ENCODE data around the gene FIBCD1. TPM values are rescaled to one million over a fixed set of nuclear protein-coding genes. Genes with fewer than 3 reads are reported as not detected.

Gene FIBCD1
- total RNA-seq, 1 experiment from 2014 or later = 7.1 TPM

DNA sequence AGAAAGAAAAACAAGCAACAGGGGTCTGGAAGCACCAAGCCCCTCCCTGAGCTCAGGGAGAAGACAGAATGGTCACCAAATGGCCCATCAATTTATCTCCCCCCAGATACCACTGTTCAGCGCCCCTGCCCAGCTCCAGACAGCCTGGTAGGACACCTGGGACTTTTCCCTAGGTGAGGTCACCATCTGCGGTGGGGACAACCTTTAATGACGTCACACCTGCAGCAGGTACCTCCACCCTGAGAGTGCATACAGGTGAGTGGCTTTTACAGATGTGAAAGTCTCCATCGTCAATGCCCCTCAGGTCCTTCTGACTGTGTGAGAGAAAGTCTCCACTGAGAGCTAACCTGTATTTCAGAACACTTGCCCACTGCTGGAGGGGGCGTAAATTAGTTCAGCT is 35.6 kb upstream of the FIBCD1 start:
- H3K79me1 ChIP-seq (ENCODE audit: insufficient read depth, low read depth, low read length, poor library complexity, severe bottlenecking) = no peaks in the 10 kb centered on the region
- Mint-ChIP-seq H3K36me3 (ENCODE audit: insufficient read depth in 1 of 3, low read depth in 3 of 3) (no peaks in the 10 kb centered on the region), H3K27ac (no peak overlapping the region), H3K27me3 (ENCODE audit: low read depth) (peaks cover 17% of the 10 kb centered on the region), H3K4me1 (peaks cover 0 to 16% of the 10 kb centered on the region in 2 experiments; a peak in 3 of 4 replicates), H3K9me3 (no peaks in the 10 kb centered on the region; a peak in 1 of 5 replicates), H3K4me3 (no peak overlapping the region)
- no peak overlapping the region for H3K9ac ChIP-seq (ENCODE audit: extremely low read depth, insufficient read length, low read length)
- H4K5ac ChIP-seq (ENCODE audit: insufficient read length, low read depth, low read length) = no peak overlapping the region
- H3K23ac ChIP-seq (ENCODE audit: insufficient read length, low read depth, low read length) = no peak overlapping the region
- H4K8ac ChIP-seq (replicated peaks; ENCODE audit: insufficient read length, low read depth, low read length) = no peak overlapping the region
- H3K4ac ChIP-seq (ENCODE audit: low read depth, low read length) = no peak overlapping the region
- no peaks in the 10 kb centered on the region for H3K9me3 ChIP-seq (ENCODE audit: control insufficient read depth, low read depth, low read length)
- no peak overlapping the region for H2BK5ac ChIP-seq (ENCODE audit: insufficient read length, low read length)
- no CpG with 5 or more reads among the region's 5 CpGs for WGBS (ENCODE audit: extremely low coverage, insufficient read length, low lambda C conversion rate)
- H2AFZ ChIP-seq (ENCODE audit: low read length) = no peak overlapping the region
- DNase-seq = no peak
- H3K56ac ChIP-seq (ENCODE audit: insufficient read length, low read depth, low read length) = no peak overlapping the region
- no peak overlapping the region for H3K18ac ChIP-seq (ENCODE audit: insufficient read length, low read depth, low read length)
- H4K91ac ChIP-seq (ENCODE audit: insufficient read length, low read depth, low read length) = no peak overlapping the region
- H3K4me2 ChIP-seq (ENCODE audit: insufficient read depth, insufficient read length, low read length) = no peak overlapping the region
- no peaks in the 10 kb centered on the region for H4K20me1 ChIP-seq (ENCODE audit: control insufficient read depth, insufficient read depth, insufficient read length)
- no peaks in the 10 kb centered on the region for H3K79me2 ChIP-seq (ENCODE audit: insufficient read depth, low read length)
- H3T11ph ChIP-seq (ENCODE audit: low read length) = no peak overlapping the region
- TF ChIP-seq, protein P1, sequence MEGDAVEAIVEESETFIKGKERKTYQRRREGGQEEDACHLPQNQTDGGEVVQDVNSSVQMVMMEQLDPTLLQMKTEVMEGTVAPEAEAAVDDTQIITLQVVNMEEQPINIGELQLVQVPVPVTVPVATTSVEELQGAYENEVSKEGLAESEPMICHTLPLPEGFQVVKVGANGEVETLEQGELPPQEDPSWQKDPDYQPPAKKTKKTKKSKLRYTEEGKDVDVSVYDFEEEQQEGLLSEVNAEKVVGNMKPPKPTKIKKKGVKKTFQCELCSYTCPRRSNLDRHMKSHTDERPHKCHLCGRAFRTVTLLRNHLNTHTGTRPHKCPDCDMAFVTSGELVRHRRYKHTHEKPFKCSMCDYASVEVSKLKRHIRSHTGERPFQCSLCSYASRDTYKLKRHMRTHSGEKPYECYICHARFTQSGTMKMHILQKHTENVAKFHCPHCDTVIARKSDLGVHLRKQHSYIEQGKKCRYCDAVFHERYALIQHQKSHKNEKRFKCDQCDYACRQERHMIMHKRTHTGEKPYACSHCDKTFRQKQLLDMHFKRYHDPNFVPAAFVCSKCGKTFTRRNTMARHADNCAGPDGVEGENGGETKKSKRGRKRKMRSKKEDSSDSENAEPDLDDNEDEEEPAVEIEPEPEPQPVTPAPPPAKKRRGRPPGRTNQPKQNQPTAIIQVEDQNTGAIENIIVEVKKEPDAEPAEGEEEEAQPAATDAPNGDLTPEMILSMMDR (conservative IDR thresholded peaks at IDR 0.05) = no peak
- no peaks in the 10 kb centered on the region for H3K23me2 ChIP-seq (ENCODE audit: insufficient read length, low read depth, low read length, poor library complexity, severe bottlenecking)
- H2BK20ac ChIP-seq (ENCODE audit: low read depth, low read length, poor library complexity, severe bottlenecking) = no peak overlapping the region
- H2AK5ac ChIP-seq (ENCODE audit: insufficient read length, low read length) = no peak overlapping the region
- no peak overlapping the region for H2BK120ac ChIP-seq (ENCODE audit: low read depth, low read length, poor library complexity, severe bottlenecking)
- H2BK15ac ChIP-seq (ENCODE audit: low read depth, low read length) = no peak overlapping the region
- no peak overlapping the region for H3K14ac ChIP-seq (ENCODE audit: insufficient read depth, low read length)
- H3K4me1 ChIP-seq (ENCODE audit: insufficient read depth, low read length) = no peaks in the 10 kb centered on the region
- no peak overlapping the region for H2BK12ac ChIP-seq (ENCODE audit: insufficient read length, low read depth, low read length)
- no peaks in the 10 kb centered on the region for H3K27me3 ChIP-seq (ENCODE audit: insufficient read depth, low read length)
- no peak overlapping the region for H3K27ac ChIP-seq (ENCODE audit: insufficient read length, low read depth, low read length)

Measured in H9 (cell line).